Tibial nerve (tissue), 4 donors: Measurements from ENCODE around the gene RCOR1. TPM values are rescaled to one million over a fixed set of nuclear protein-coding genes. Genes with fewer than 3 reads are reported as not detected.

Source experiments
- DNase-seq, 2 donors: peaks; one replicate each; pipeline ENCODE4 v3.0.0-alpha.2; 2019; ENCODE audit warnings: low spot score in 2 of 2
- H3K27ac ChIP-seq, 4 donors: fragments of 200-600 bp; sonication (generic) in 3 of 4; one replicate each; pipeline ENCODE4 v1.5.1; 2017 to 2019; ENCODE audit warnings: mild to moderate bottlenecking in 1 of 4
- H3K27me3 ChIP-seq, 2 donors: fragments of 200-600 bp; sonication (generic) in 1 of 2; one replicate each; pipeline versions ENCODE4 v1.5.1 to v1.6.0; 2017 to 2019
- H3K36me3 ChIP-seq, 3 donors: fragments of 200-600 bp; sonication (generic); one replicate each; pipeline ENCODE4 v1.5.1; 2018 to 2019
- H3K4me1 ChIP-seq, 4 donors: fragments of 200-600 bp; sonication (generic) in 3 of 4; one replicate each; pipeline ENCODE4 v1.5.1; 2017 to 2019
- H3K4me3 ChIP-seq, 4 donors: fragments of 200-600 bp; sonication (generic) in 3 of 4; one replicate each; pipeline ENCODE4 v1.5.1; 2017 to 2019; ENCODE audit warnings: mild to moderate bottlenecking in 1 of 4, moderate library complexity in 1 of 4
- H3K9me3 ChIP-seq, 4 donors: fragments of 200-600 bp; sonication (generic) in 3 of 4; one replicate each; pipeline ENCODE4 v1.5.1; 2017 to 2019
- EP300 ChIP-seq, 2 donors: sonication (generic); formaldehyde crosslinking; IDR thresholded peaks; one replicate each; pipeline ENCODE4 v1.6.1; 2017; ENCODE audit warnings: antibody characterized with exemption in 2 of 2, mild to moderate bottlenecking in 1 of 2
- POLR2A ChIP-seq, 2 donors: fragments of 450-650 bp; IDR thresholded peaks; one replicate each; pipeline ENCODE4 v1.6.1; 2017; ENCODE audit warnings: antibody characterized with exemption in 2 of 2, mild to moderate bottlenecking in 2 of 2, moderate library complexity in 2 of 2
- WGBS, 2 donors: methylation state at CpG; one replicate each; pipeline ENCODE4 v1.1.5; 2018; 5-methylcytosine and 5-hydroxymethylcytosine counted together
- total RNA-seq, 4 donors: library from RNA; depleted of rRNA; stranded (reverse); fragments of >200 nt; gene quantifications; one replicate each; pipeline ENCODE4 v1.1.0, GENCODE V29; 2016
- TF ChIP-seq, protein P1 (sequence below), 5 experiments: fragments of 200-600 bp in 3 of 5; fragments of 450-650 bp in 2 of 5; sonication (generic) in 3 of 5; IDR thresholded peaks; one replicate each; pipeline ENCODE4 v1.5.1; 2016 to 2019; ENCODE audit warnings: antibody characterized with exemption in 5 of 5, mild to moderate bottlenecking in 3 of 5, moderate library complexity in 2 of 5

Gene RCOR1
- total RNA-seq, 4 donors from 2014 or later: 6.3 to 12.8 (median 10.0) TPM

GRCh38 chr14:102774391-102775153 is 182.1 kb downstream of the RCOR1 start:
- Histone ChIP-seq H3K27me3 (no peaks in the 10 kb centered on the region), H3K36me3 (no peaks in the 10 kb centered on the region), H3K9me3 (no peaks in the 10 kb centered on the region), H3K4me1 (peaks cover 0 to 23% (median 11%) of the 10 kb centered on the region in 4 donors), H3K27ac (no peak overlapping the region), H3K4me3 (no peak overlapping the region)
- whole genome bisulfite sequencing, 2 donors: 34 to 49% methylated on average over 10 of the region's 10 CpGs
- DNase-seq: peak in 1 of 2 donors; percentile 68
- no peak for TF ChIP-seq EP300 (IDR thresholded peaks at IDR 0.05)
- TF ChIP-seq, protein P1, sequence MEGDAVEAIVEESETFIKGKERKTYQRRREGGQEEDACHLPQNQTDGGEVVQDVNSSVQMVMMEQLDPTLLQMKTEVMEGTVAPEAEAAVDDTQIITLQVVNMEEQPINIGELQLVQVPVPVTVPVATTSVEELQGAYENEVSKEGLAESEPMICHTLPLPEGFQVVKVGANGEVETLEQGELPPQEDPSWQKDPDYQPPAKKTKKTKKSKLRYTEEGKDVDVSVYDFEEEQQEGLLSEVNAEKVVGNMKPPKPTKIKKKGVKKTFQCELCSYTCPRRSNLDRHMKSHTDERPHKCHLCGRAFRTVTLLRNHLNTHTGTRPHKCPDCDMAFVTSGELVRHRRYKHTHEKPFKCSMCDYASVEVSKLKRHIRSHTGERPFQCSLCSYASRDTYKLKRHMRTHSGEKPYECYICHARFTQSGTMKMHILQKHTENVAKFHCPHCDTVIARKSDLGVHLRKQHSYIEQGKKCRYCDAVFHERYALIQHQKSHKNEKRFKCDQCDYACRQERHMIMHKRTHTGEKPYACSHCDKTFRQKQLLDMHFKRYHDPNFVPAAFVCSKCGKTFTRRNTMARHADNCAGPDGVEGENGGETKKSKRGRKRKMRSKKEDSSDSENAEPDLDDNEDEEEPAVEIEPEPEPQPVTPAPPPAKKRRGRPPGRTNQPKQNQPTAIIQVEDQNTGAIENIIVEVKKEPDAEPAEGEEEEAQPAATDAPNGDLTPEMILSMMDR (IDR thresholded peaks at IDR 0.05): peak; percentile 58 to 72 (median 64)

- Histone ChIP-seq H3K36me3 (no peaks in the 10 kb centered on the region), H3K27ac (peak overlapping the region in 3 of 4 donors; percentile 65 to 75 (median 74)), H3K4me1 (peaks cover 0 to 29% (median 15%) of the 10 kb centered on the region in 4 donors), H3K4me3 (no peak overlapping the region), H3K9me3 (no peaks in the 10 kb centered on the region), H3K27me3 (no peaks in the 10 kb centered on the region)
- no peak for DNase-seq
- 81% methylated on average over 20 to 22 of the region's 22 CpGs for WGBS, 2 donors
- TF ChIP-seq EP300 (IDR thresholded peaks at IDR 0.05) (no peak), POLR2A (IDR thresholded peaks at IDR 0.05) (no peak)
- TF ChIP-seq, protein P1 (IDR thresholded peaks at IDR 0.05): no peak
Measured at GRCh38 chr14:102775855-102776760, 183.7 kb downstream of the RCOR1 start.

- Histone ChIP-seq H3K4me1 (peaks cover 0 to 29% (median 16%) of the 10 kb centered on the region in 4 donors), H3K27me3 (no peaks in the 10 kb centered on the region), H3K9me3 (no peaks in the 10 kb centered on the region), H3K36me3 (no peaks in the 10 kb centered on the region), H3K4me3 (peak within 1 kb of the TSS; percentile 43 to 87 (median 72)), H3K27ac (peak within 1 kb of the TSS; percentile 75 to 91 (median 84))
- TF ChIP-seq EP300 (IDR thresholded peaks at IDR 0.05) (peak in 1 of 2 donors; percentile 30), POLR2A (IDR thresholded peaks at IDR 0.05) (no peak)
- WGBS, 2 donors: 29 to 40% methylated on average over 55 to 73 of the region's 163 CpGs
- DNase-seq: no peak
Measured at GRCh38 chr14:102776761-102777710, 184.6 kb downstream of the RCOR1 start, which contains the start of gene TRAF3. TSS of gene TRAF3 (plus strand) at chr14:102777449. CDS start at chr14:102870202, 92,753 bp downstream.

- DNase-seq: no peak
- WGBS, 2 donors: 1% methylated on average over 18 to 30 of the region's 98 CpGs
- peaks cover 0 to 29% (median 16%) of the 10 kb centered on the region in 4 donors for H3K4me1 ChIP-seq
Measured at GRCh38 chr14:102777711-102778337, 185.4 kb downstream of the RCOR1 start.

More at GRCh38 chr14:102777711-102778337, 185.4 kb downstream of the RCOR1 start:
- Histone ChIP-seq H3K27me3 (no peaks in the 10 kb centered on the region), H3K36me3 (no peaks in the 10 kb centered on the region), H3K4me3 (peak overlapping the region; percentile 43 to 87 (median 72)), H3K27ac (peak overlapping the region; percentile 75 to 91 (median 84)), H3K9me3 (no peaks in the 10 kb centered on the region)
- no peak for TF ChIP-seq POLR2A (IDR thresholded peaks at IDR 0.05)
- TF ChIP-seq, protein P1 (IDR thresholded peaks at IDR 0.05): peak in 1 of 5 experiments; percentile 23
